K562 (cell line): Measurements from ENCODE around the gene SLC35D2. TPM values are rescaled to one million over a fixed set of nuclear protein-coding genes. Genes with fewer than 3 reads are reported as not detected.

Experiments used
- CBX1 ChIP-seq: sonication (generic); IDR thresholded peaks from 2 replicates; pipeline ENCODE4 v1.6.1; 2016; ENCODE audit warnings: antibody characterized with exemption, low read depth, mild to moderate bottlenecking
- HMGXB4 ChIP-seq: sonication (generic); formaldehyde crosslinking; IDR thresholded peaks from 2 replicates; pipeline ENCODE4 v1.8.1; 2023; ENCODE audit warnings: mild to moderate bottlenecking, missing genetic modification reagents
- MIER1 ChIP-seq: fragments of 450-650 bp; IDR thresholded peaks from 2 replicates; pipeline ENCODE4 v1.6.1; 2016; ENCODE audit warnings: antibody characterized with exemption, mild to moderate bottlenecking, low read depth
- NR2F6 ChIP-seq: fragments of 450-650 bp; formaldehyde crosslinking; IDR thresholded peaks from 2 replicates; pipeline ENCODE4 v1.4.0; 2020; ENCODE audit warnings: mild to moderate bottlenecking
- PREB ChIP-seq: sonication (generic); formaldehyde crosslinking; IDR thresholded peaks from 2 replicates; pipeline ENCODE4 v1.8.1; 2023; ENCODE audit warnings: mild to moderate bottlenecking, missing genetic modification reagents
- SMAD1 ChIP-seq: fragments of 150-350 bp; IDR thresholded peaks from 2 replicates; pipeline ENCODE4 v1.6.1; 2014; ENCODE audit warnings: low read length, low read depth; ENCODE audit not compliant: partially characterized antibody
- ZNF12 ChIP-seq: sonication (generic); formaldehyde crosslinking; IDR thresholded peaks from 2 replicates; pipeline ENCODE4 v1.4.0; 2020; ENCODE audit warnings: mild to moderate bottlenecking, missing genetic modification reagents
- ZNF24 ChIP-seq: fragments of 450-650 bp; IDR thresholded peaks from 2 replicates; pipeline ENCODE4 v1.6.1; 2016
- ZNF318 ChIP-seq, 2 experiments: fragments of 450-650 bp; IDR thresholded peaks; 2 replicates each; pipeline ENCODE4 v1.6.1; 2016; ENCODE audit warnings: mild to moderate bottlenecking in 2 of 2, borderline replicate concordance in 1 of 2, low read depth in 1 of 2, moderate library complexity in 1 of 2
- polyA plus RNA-seq, 8 experiments: library from polyadenylated mRNA; depleted of rRNA in 4 of 8; stranded (reverse) in 5 of 8; unstranded in 3 of 8; fragments of >200 nt; fragmentation: Nextera tagmentation in 2 of 8; fragmentation: Illumina TruSeq in 1 of 8; extraction: Ambion mirVana in 2 of 8; extraction: Trizol in 1 of 8; gene quantifications; 2 replicates each; pipeline versions ENCODE4 v1.2.1 to v1.2.3, GENCODE V29; 2011 to 2014; ENCODE audit warnings: inconsistent platforms in 1 of 8, missing spikeins in 1 of 8
- total RNA-seq, 7 experiments: library from RNA; depleted of rRNA in 6 of 7; stranded (reverse); fragments of >200 nt in 6 of 7; fragmentation: Illumina TruSeq in 2 of 7; extraction: Trizol in 2 of 7; gene quantifications; 2 replicates each; pipeline versions ENCODE4 v1.2.1 to v1.2.3, GENCODE V29; 2011 to 2021; ENCODE audit warnings: low replicate concordance in 1 of 7
- TF ChIP-seq, protein P1 (sequence below): fragments of 450-650 bp; conservative IDR thresholded peaks from 2 replicates; pipeline ENCODE4 v1.6.1; 2016; ENCODE audit warnings: missing genetic modification characterization, low read depth, mild to moderate bottlenecking, missing compliant biosample characterization, moderate library complexity
- TF ChIP-seq, protein P2 (sequence below), 2 experiments: fragments of 450-650 bp; IDR thresholded peaks; 2 replicates each; pipeline ENCODE4 v1.6.1; 2018; ENCODE audit warnings: mild to moderate bottlenecking in 2 of 2, low read depth in 1 of 2; ENCODE audit not compliant: partially characterized antibody in 2 of 2

Gene SLC35D2
- total and polyA plus RNA-seq, 9 of the 15 experiments (the other 6 are each of a cell fraction or from before 2014, with no cell fraction given), result 2.9 to 14.9 (median 11.7) TPM

GRCh38 chr9:96417051-96417586 lies 33.6 kb upstream of the SLC35D2 start (continued):
- no peak for TF ChIP-seq PREB (CRISPR knock-in tag)
- no peak for TF ChIP-seq NR2F6 (CRISPR knock-in tag)
- TF ChIP-seq HMGXB4 (CRISPR knock-in tag), result peak; percentile 8; the same call in 1 of the 2 replicates
- TF ChIP-seq ZNF318 (IDR thresholded peaks at IDR 0.05; ENCODE audit: borderline replicate concordance in 1 of 2, low read depth in 1 of 2), result no peak
- TF ChIP-seq, protein P1, sequence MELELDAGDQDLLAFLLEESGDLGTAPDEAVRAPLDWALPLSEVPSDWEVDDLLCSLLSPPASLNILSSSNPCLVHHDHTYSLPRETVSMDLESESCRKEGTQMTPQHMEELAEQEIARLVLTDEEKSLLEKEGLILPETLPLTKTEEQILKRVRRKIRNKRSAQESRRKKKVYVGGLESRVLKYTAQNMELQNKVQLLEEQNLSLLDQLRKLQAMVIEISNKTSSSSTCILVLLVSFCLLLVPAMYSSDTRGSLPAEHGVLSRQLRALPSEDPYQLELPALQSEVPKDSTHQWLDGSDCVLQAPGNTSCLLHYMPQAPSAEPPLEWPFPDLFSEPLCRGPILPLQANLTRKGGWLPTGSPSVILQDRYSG, result no peak
- no peak for TF ChIP-seq SMAD1
- no peak for TF ChIP-seq CBX1
- TF ChIP-seq, protein P2, sequence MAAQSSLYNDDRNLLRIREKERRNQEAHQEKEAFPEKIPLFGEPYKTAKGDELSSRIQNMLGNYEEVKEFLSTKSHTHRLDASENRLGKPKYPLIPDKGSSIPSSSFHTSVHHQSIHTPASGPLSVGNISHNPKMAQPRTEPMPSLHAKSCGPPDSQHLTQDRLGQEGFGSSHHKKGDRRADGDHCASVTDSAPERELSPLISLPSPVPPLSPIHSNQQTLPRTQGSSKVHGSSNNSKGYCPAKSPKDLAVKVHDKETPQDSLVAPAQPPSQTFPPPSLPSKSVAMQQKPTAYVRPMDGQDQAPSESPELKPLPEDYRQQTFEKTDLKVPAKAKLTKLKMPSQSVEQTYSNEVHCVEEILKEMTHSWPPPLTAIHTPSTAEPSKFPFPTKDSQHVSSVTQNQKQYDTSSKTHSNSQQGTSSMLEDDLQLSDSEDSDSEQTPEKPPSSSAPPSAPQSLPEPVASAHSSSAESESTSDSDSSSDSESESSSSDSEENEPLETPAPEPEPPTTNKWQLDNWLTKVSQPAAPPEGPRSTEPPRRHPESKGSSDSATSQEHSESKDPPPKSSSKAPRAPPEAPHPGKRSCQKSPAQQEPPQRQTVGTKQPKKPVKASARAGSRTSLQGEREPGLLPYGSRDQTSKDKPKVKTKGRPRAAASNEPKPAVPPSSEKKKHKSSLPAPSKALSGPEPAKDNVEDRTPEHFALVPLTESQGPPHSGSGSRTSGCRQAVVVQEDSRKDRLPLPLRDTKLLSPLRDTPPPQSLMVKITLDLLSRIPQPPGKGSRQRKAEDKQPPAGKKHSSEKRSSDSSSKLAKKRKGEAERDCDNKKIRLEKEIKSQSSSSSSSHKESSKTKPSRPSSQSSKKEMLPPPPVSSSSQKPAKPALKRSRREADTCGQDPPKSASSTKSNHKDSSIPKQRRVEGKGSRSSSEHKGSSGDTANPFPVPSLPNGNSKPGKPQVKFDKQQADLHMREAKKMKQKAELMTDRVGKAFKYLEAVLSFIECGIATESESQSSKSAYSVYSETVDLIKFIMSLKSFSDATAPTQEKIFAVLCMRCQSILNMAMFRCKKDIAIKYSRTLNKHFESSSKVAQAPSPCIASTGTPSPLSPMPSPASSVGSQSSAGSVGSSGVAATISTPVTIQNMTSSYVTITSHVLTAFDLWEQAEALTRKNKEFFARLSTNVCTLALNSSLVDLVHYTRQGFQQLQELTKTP (IDR thresholded peaks at IDR 0.05; ENCODE audit: low read depth in 1 of 2, partially characterized antibody in 2 of 2), result no peak
- TF ChIP-seq MIER1, result no peak
- no peak for TF ChIP-seq ZNF12
- no peak for TF ChIP-seq ZNF24
